ENCODE results near the gene UBAC1. TPM values are rescaled to one million over a fixed set of nuclear protein-coding genes. Genes with fewer than 3 reads are reported as not detected.

The UBAC1 gene
- total RNA-seq, 1 donor from 2014 or later, result 25.5 TPM

- no peak for ATAC-seq (ENCODE audit: low read depth)
- H3K36me3 Mint-ChIP-seq (ENCODE audit: low read depth), result no peaks in the 10 kb centered on the region
- H3K4me1 Mint-ChIP-seq, result peaks cover 9% of the 10 kb centered on the region
- no peak for TF ChIP-seq CTCF (IDR thresholded peaks at IDR 0.05)
- ChIA-PET POLR2A (no interaction called here), CTCF (no interaction called here)
- no peak overlapping the region for H3K4me3 Mint-ChIP-seq
- no peak overlapping the region for H3K27ac Mint-ChIP-seq
- no peaks in the 10 kb centered on the region for H3K9me3 Mint-ChIP-seq
- intact Hi-C loops (cut with micrococcal nuclease), result no loop called here
- no peak for DNase-seq
- H3K27me3 Mint-ChIP-seq, result no peaks in the 10 kb centered on the region
Measured at GRCh38 chr9:135985889-135986288, 24.7 kb upstream of the UBAC1 start.

GRCh38 chr9:135985459-135985774, 24.2 kb upstream of the UBAC1 start:
- no peak for ATAC-seq (ENCODE audit: low read depth)
- Mint-ChIP-seq H3K4me1 (peaks cover 7% of the 10 kb centered on the region), H3K9me3 (no peaks in the 10 kb centered on the region), H3K4me3 (no peak overlapping the region), H3K27ac (no peak overlapping the region), H3K27me3 (no peaks in the 10 kb centered on the region), H3K36me3 (ENCODE audit: low read depth) (no peaks in the 10 kb centered on the region)
- intact Hi-C loops (cut with micrococcal nuclease), result no loop called here
- ChIA-PET POLR2A (no interaction called here), CTCF (no interaction called here)
- DNase-seq, result no peak
- no peak for TF ChIP-seq CTCF (IDR thresholded peaks at IDR 0.05)

GRCh38 chr9:135984072-135984710, 23.0 kb upstream of the UBAC1 start:
- POLR2A ChIA-PET, result no interaction called here
- ATAC-seq (ENCODE audit: low read depth), result no peak
- H3K9me3 Mint-ChIP-seq, result no peaks in the 10 kb centered on the region
- H3K4me1 Mint-ChIP-seq, result peaks cover 2% of the 10 kb centered on the region
- no peaks in the 10 kb centered on the region for H3K36me3 Mint-ChIP-seq (ENCODE audit: low read depth)
- TF ChIP-seq CTCF (IDR thresholded peaks at IDR 0.05), result no peak
- CTCF ChIA-PET, result no interaction called here
- no peaks in the 10 kb centered on the region for H3K27me3 Mint-ChIP-seq
- no peak for DNase-seq
- no peak overlapping the region for H3K4me3 Mint-ChIP-seq
- intact Hi-C loops (cut with micrococcal nuclease), result no loop called here
- H3K27ac Mint-ChIP-seq, result no peak overlapping the region

GRCh38 chr9:135983208-135984071, 22.3 kb upstream of the UBAC1 start:
- peaks cover 3% of the 10 kb centered on the region for H3K27me3 Mint-ChIP-seq
- ChIA-PET CTCF (no interaction called here), POLR2A (no interaction called here)
- TF ChIP-seq CTCF (IDR thresholded peaks at IDR 0.05), result no peak
- peaks cover 7% of the 10 kb centered on the region for H3K4me1 Mint-ChIP-seq
- no peaks in the 10 kb centered on the region for H3K36me3 Mint-ChIP-seq (ENCODE audit: low read depth)
- DNase-seq (no peak), ATAC-seq (ENCODE audit: low read depth) (no peak)
- no peak overlapping the region for H3K4me3 Mint-ChIP-seq
- no peak overlapping the region for H3K27ac Mint-ChIP-seq
- H3K9me3 Mint-ChIP-seq, result no peaks in the 10 kb centered on the region
- intact Hi-C loops (cut with micrococcal nuclease), result no loop called here

- POLR2A ChIA-PET, result no interaction called here
- CTCF ChIA-PET, result no interaction called here
- peaks cover 7% of the 10 kb centered on the region for H3K4me1 Mint-ChIP-seq
- no peak overlapping the region for H3K27ac Mint-ChIP-seq
- TF ChIP-seq CTCF (IDR thresholded peaks at IDR 0.05), result no peak
- no peak overlapping the region for H3K4me3 Mint-ChIP-seq
- H3K9me3 Mint-ChIP-seq, result no peaks in the 10 kb centered on the region
- H3K27me3 Mint-ChIP-seq, result peaks cover 3% of the 10 kb centered on the region
- intact Hi-C loops (cut with micrococcal nuclease), result no loop called here
- ATAC-seq (ENCODE audit: low read depth) (no peak), DNase-seq (no peak)
- H3K36me3 Mint-ChIP-seq (ENCODE audit: low read depth), result no peaks in the 10 kb centered on the region
Measured at GRCh38 chr9:135982499-135983207, 21.5 kb upstream of the UBAC1 start.
